AG04450 (cell line): ENCODE measurements around the gene BCL2L12. TPM values are rescaled to one million over a fixed set of nuclear protein-coding genes. Genes with fewer than 3 reads are reported as not detected.

ENCODE experiments used
- CTCF ChIA-PET: fragments of 300-600, 350-600 bp; formaldehyde crosslinking; extraction: SDS; loops from one replicate; lab custom pipeline; 2022; ENCODE audit warnings: antibody characterized with exemption, inconsistent platforms; lab: Charles Lee
- POLR2A ChIA-PET: fragments of 350-600 bp; formaldehyde crosslinking; extraction: SDS; loops from one replicate; lab custom pipeline; 2021; ENCODE audit warnings: antibody characterized with exemption, inconsistent platforms; lab: Yijun Ruan, JAX
- DNase-seq: peaks from one replicate; pipeline ENCODE4 v3.0.0-alpha.2; 2011; ENCODE audit warnings: low read depth, low spot score
- H3K27ac ChIP-seq: one replicate; pipeline ENCODE4 v1.5.1; 2012; ENCODE audit warnings: low read depth, low read length, control low read depth
- H3K27me3 ChIP-seq: one replicate; pipeline ENCODE4 v1.6.0; 2012; ENCODE audit warnings: low read length; ENCODE audit not compliant: control insufficient read depth, insufficient read depth
- H3K4me3 ChIP-seq: 2 replicates; pipeline ENCODE4 v1.5.1; 2011; ENCODE audit warnings: mild to moderate bottlenecking, low read depth, low read length, control low read depth
- H3K9me3 ChIP-seq: 2 replicates; pipeline ENCODE4 v1.5.1; 2012; ENCODE audit warnings: low read length; ENCODE audit not compliant: control insufficient read depth, insufficient read depth
- polyA plus RNA-seq: library from polyadenylated mRNA; depleted of rRNA; stranded (reverse); fragments of >200 nt; gene quantifications from 2 replicates; pipeline ENCODE4 v1.2.3, GENCODE V29; 2011
- TF ChIP-seq, protein P1 (sequence below): IDR thresholded peaks from 2 replicates; pipeline ENCODE4 v1.5.1; 2011; ENCODE audit warnings: low read depth, low read length, control low read depth, inconsistent platforms

BCL2L12 gene
- polyA plus RNA-seq, 1 experiment, result 8.8 TPM

DNA sequence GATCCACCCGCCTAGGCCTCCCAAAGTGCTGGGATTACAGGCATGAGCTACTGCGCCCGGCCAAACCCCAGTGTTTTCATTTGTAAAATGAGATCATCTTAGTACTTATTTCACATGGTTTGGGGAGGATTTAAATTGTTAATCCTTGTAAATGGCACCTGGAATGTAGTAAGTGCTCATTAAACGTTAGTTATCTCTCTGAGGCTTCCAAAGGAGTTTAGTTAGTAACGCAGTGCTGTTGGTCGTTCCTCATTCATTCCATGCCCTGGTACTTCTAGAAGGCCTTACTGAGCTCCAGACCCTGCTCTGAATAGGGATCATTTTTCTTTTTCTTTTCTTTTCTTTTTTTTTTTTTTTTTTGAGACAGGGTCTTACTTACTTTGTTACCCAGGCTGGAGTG, 30.4 kb downstream of the BCL2L12 start:
- Histone ChIP-seq H3K27me3 (no peaks in the 10 kb centered on the region), H3K27ac (no peak overlapping the region), H3K4me3 (no peak overlapping the region), H3K9me3 (no peaks in the 10 kb centered on the region)
- ChIA-PET CTCF (no interaction called here), POLR2A (no interaction called here)
- DNase-seq, result no peak
- TF ChIP-seq, protein P1, sequence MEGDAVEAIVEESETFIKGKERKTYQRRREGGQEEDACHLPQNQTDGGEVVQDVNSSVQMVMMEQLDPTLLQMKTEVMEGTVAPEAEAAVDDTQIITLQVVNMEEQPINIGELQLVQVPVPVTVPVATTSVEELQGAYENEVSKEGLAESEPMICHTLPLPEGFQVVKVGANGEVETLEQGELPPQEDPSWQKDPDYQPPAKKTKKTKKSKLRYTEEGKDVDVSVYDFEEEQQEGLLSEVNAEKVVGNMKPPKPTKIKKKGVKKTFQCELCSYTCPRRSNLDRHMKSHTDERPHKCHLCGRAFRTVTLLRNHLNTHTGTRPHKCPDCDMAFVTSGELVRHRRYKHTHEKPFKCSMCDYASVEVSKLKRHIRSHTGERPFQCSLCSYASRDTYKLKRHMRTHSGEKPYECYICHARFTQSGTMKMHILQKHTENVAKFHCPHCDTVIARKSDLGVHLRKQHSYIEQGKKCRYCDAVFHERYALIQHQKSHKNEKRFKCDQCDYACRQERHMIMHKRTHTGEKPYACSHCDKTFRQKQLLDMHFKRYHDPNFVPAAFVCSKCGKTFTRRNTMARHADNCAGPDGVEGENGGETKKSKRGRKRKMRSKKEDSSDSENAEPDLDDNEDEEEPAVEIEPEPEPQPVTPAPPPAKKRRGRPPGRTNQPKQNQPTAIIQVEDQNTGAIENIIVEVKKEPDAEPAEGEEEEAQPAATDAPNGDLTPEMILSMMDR, result no peak

DNA sequence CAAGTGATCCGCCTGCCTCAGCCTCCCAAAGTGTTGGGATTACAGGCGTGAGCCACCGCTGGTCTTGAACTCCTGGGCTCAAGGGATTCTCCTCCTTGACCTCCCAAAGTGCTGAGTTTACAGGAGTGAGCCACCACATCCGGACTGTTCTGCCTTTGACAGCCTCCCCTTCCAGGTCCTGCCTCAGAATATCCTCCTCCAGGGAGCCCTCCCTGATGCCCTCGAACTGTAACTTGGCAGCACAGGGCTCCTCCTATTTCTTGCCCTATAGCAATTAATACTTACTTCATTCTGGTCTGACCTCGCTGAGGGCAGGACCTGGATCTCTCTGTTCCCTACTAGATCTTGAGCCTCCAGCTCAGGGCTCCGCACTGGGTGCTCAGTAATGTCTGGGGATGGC, 31.1 kb downstream of the BCL2L12 start:
- H3K4me3 ChIP-seq, result no peak overlapping the region
- no peaks in the 10 kb centered on the region for H3K27me3 ChIP-seq
- H3K9me3 ChIP-seq, result no peaks in the 10 kb centered on the region
- H3K27ac ChIP-seq, result no peak overlapping the region
- no peak for DNase-seq
- TF ChIP-seq, protein P1, result no peak
- ChIA-PET CTCF (interaction anchor here (0.7 kb wide), 1 partner anchor 16 kb away, joined by 3 read pairs; no protein-coding TSS in a partner anchor), POLR2A (no interaction called here)

DNA sequence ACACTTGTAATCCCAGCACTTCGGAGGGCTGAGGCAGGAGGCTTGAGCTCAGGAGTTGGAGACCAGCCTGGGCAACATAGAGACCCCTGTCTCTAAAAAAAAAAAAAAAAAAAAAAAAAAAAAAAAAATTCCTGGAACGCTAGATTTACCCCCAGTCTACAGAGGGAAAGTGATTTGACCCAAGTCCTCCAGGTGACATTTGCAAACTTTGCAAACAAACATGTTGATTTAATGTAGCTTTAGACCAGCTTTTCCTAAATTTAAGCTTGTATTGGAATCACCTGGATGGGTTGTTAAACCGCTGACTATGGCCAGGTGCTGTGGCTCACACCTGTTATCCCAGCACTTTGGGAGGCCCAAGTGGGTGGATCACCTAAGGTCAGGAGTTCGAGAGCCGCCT, 33.6 kb downstream of the BCL2L12 start:
- Histone ChIP-seq H3K9me3 (no peaks in the 10 kb centered on the region), H3K27me3 (no peaks in the 10 kb centered on the region), H3K27ac (no peak overlapping the region), H3K4me3 (no peak overlapping the region)
- POLR2A ChIA-PET, result interaction anchor here (0.6 to 0.7 kb wide), 2 partner anchors 86 to 366 kb away, joined by 3 to 6 read pairs; no protein-coding TSS in a partner anchor
- TF ChIP-seq, protein P1, result no peak
- CTCF ChIA-PET, result interaction anchor here (0.5 to 1.9 kb wide), 2 partner anchors 18 to 50 kb away, joined by 5 to 8 read pairs; no protein-coding TSS in a partner anchor
- no peak for DNase-seq

DNA sequence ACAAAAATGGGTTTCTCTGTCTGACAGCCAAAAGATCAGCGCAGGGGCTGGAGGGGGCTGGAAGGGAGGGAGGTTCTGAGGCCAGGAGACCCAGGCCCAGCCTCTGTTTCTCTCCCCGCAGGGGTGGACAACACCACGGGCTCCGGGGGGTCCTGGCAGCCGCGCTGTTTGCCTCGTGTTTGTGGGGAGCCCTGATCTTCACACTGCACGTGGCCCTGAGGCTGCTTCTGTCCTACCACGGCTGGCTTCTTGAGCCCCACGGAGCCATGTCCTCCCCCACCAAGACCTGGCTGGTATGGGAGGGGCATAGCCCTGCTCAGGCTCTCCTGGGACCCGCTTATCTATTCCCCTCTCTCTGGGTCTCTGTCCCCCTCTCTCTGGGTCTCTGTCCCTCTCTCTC, 34.8 kb downstream of the BCL2L12 start:
- no peak overlapping the region for H3K27ac ChIP-seq
- H3K9me3 ChIP-seq, result no peaks in the 10 kb centered on the region
- no peaks in the 10 kb centered on the region for H3K27me3 ChIP-seq
- no peak for DNase-seq
- ChIA-PET CTCF (interaction anchor here (0.7 kb wide), 1 partner anchor 17 kb away, joined by 4 read pairs; no protein-coding TSS in a partner anchor), POLR2A (no interaction called here)
- no peak overlapping the region for H3K4me3 ChIP-seq
- TF ChIP-seq, protein P1, result no peak

DNA sequence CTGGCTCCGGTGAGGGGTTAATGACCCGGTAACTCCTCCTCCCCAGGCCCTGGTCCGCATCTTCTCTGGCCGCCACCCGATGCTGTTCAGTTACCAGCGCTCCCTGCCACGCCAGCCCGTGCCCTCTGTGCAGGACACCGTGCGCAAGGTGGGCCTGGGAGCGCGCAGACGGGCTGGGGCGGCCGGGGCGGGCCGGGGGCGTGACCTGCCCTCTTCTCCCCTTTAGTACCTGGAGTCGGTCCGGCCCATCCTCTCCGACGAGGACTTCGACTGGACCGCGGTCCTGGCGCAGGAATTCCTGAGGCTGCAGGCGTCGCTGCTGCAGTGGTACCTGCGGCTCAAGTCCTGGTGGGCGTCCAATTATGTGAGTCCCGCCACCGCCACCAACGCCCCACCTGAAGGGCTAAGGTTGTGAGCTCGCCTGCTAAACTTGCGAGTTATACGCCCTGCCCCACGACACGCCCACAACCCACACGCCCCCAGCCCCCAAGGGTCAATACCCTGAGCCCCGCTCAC, 35.6 kb downstream of the BCL2L12 start:
- ChIA-PET CTCF (no interaction called here), POLR2A (no interaction called here)
- Histone ChIP-seq H3K4me3 (no peak overlapping the region), H3K27me3 (no peaks in the 10 kb centered on the region), H3K9me3 (no peaks in the 10 kb centered on the region), H3K27ac (no peak overlapping the region)
- TF ChIP-seq, protein P1, result no peak
- no peak for DNase-seq
